ENCODE measurements around the gene KASH5.

DNA sequence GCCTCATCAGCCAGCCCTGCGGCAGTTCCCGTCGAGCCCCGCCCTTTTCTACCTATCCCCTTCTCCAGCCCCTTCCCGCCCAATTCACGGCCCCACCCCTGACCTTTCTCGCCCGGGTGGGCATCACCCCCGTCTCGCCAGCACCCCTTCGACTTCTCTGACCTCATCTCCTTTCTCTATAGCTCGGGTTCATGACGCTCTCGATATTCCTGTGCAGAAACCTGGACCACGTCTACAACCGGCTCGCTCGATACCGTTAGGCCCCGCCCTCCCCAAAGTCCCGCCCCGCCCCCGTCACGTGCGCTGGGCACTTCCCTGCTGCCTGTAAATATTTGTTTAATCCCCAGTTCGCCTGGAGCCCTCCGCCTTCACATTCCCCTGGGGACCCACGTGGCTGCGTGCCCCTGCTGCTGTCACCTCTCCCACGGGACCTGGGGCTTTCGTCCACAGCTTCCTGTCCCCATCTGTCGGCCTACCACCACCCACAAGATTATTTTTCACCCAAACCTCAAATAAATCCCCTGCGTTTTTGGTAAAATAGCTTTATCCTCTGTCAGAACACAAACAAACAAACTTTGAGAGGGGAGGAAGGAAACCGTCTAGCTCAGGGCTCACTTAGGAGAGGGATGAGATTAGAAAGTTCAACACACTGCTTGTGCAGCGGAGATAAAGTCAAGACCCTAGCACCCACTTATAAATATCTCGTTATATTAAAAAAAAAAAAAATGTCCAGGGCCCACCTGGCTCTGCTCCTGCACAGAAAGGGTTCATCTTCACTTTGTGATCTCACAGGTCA, 47.8 kb upstream of the KASH5 start:
- no peak for TF ChIP-seq CTCF (IDR thresholded peaks at IDR 0.05)
- TF ChIP-seq POLR2A (IDR thresholded peaks at IDR 0.05), result no peak

Data from esophagus squamous epithelium (tissue), 4 donors.